Testis (tissue), 3 donors: ENCODE data around the gene SLC9A9. TPM values are rescaled to one million over a fixed set of nuclear protein-coding genes. Genes with fewer than 3 reads are reported as not detected.

Experiments
- DNase-seq: peaks from one replicate; pipeline ENCODE4 v3.0.0-alpha.2; 2019
- H3K27ac ChIP-seq, 2 donors: fragments of 200-600 bp; sonication (generic); one replicate each; pipeline ENCODE4 v1.5.1; 2019
- H3K27me3 ChIP-seq: fragments of 200-600 bp; sonication (generic); one replicate; pipeline ENCODE4 v1.5.1; 2019
- H3K36me3 ChIP-seq: fragments of 200-600 bp; sonication (generic); one replicate; pipeline ENCODE4 v1.5.1; 2017; ENCODE audit warnings: low read depth; ENCODE audit errors: missing control alignments
- H3K4me1 ChIP-seq: fragments of 200-600 bp; sonication (generic); one replicate; pipeline ENCODE4 v1.5.1; 2019
- H3K4me3 ChIP-seq, 2 donors: fragments of 200-600 bp; sonication (generic); one replicate each; pipeline ENCODE4 v1.5.1; 2017 to 2019
- H3K9me3 ChIP-seq: fragments of 200-600 bp; sonication (generic); one replicate; pipeline ENCODE4 v1.5.1; 2017
- POLR2A ChIP-seq: fragments of 450-650 bp; IDR thresholded peaks from one replicate; pipeline ENCODE4 v1.6.1; 2017; ENCODE audit warnings: antibody characterized with exemption, mild to moderate bottlenecking, moderate library complexity
- WGBS, 2 donors: methylation state at CpG; one replicate each; pipeline ENCODE4 v1.1.5; 2018; 5-methylcytosine and 5-hydroxymethylcytosine counted together
- intact Hi-C: fragments of 100-400 bp; cut with DNase I; formaldehyde crosslinking; loops from one replicate; pipeline ENCODE4 v1.15.1; 2023; ENCODE audit warnings: low total_unique reads
- polyA plus RNA-seq: library from polyadenylated mRNA; stranded (reverse); fragments of 350-450 nt; fragmentation: Illumina TruSeq; extraction: RNeasy Lipid Tissue Mini Kit (QIAGEN cat#74804); gene quantifications from one replicate; pipeline ENCODE4 v1.2.3, GENCODE V29; 2014; ENCODE audit warnings: low read depth, low replicate concordance; ENCODE audit not compliant: insufficient read depth
- total RNA-seq, 2 donors: library from RNA; depleted of rRNA; stranded (reverse); fragments of >200 nt; gene quantifications; one replicate each; pipeline ENCODE4 v1.2.3, GENCODE V29; 2016
- TF ChIP-seq, protein P1 (sequence below), 3 experiments: fragments of 450-650 bp in 2 of 3; fragments of 200-600 bp in 1 of 3; sonication (generic) in 1 of 3; IDR thresholded peaks; one replicate each; pipeline ENCODE4 v1.5.1; 2016 to 2019; ENCODE audit warnings: antibody characterized with exemption in 3 of 3, mild to moderate bottlenecking in 2 of 3, moderate library complexity in 1 of 3

SLC9A9 gene
- total and polyA plus RNA-seq, 3 donors from 2014 or later = 2.7 to 6.6 (median 4.3) TPM

- Histone ChIP-seq H3K4me1 (no peaks in the 10 kb centered on the region), H3K27me3 (no peaks in the 10 kb centered on the region), H3K36me3 (no peaks in the 10 kb centered on the region), H3K9me3 (no peaks in the 10 kb centered on the region), H3K4me3 (no peak overlapping the region), H3K27ac (no peak overlapping the region)
- 17 to 37% methylated on average over 19 of the region's 19 CpGs for WGBS, 2 donors
- DNase-seq = no peak
- intact Hi-C loops = no loop called here
- TF ChIP-seq, protein P1, sequence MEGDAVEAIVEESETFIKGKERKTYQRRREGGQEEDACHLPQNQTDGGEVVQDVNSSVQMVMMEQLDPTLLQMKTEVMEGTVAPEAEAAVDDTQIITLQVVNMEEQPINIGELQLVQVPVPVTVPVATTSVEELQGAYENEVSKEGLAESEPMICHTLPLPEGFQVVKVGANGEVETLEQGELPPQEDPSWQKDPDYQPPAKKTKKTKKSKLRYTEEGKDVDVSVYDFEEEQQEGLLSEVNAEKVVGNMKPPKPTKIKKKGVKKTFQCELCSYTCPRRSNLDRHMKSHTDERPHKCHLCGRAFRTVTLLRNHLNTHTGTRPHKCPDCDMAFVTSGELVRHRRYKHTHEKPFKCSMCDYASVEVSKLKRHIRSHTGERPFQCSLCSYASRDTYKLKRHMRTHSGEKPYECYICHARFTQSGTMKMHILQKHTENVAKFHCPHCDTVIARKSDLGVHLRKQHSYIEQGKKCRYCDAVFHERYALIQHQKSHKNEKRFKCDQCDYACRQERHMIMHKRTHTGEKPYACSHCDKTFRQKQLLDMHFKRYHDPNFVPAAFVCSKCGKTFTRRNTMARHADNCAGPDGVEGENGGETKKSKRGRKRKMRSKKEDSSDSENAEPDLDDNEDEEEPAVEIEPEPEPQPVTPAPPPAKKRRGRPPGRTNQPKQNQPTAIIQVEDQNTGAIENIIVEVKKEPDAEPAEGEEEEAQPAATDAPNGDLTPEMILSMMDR (IDR thresholded peaks at IDR 0.05) = no peak
- TF ChIP-seq POLR2A = no peak
Measured at GRCh38 chr3:143329567-143330211, 518.6 kb downstream of the SLC9A9 start.

DNA sequence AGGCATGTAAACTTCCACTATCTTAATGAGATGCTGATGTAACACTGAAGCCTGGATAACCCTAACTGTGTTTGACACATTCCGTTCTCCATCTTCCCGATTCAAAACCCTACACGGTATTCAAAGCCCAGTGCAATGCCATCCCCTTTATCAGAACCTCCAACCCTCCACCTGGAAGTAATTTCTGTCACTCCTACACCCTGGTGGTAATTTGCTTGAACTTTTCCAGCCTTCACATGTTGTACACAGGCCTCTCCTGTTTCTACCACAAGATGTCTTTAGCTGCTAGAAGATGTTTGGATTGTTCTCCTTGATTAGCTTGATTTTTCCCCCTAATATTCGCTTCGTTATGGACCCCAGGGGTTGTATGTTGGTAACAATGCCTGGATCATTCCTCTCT lies 519.8 kb downstream of the SLC9A9 start:
- no peak for DNase-seq
- Histone ChIP-seq H3K4me3 (no peak overlapping the region), H3K9me3 (no peaks in the 10 kb centered on the region), H3K36me3 (no peaks in the 10 kb centered on the region), H3K27me3 (no peaks in the 10 kb centered on the region), H3K27ac (no peak overlapping the region), H3K4me1 (no peaks in the 10 kb centered on the region)
- intact Hi-C loops = no loop called here
- WGBS, 2 donors = 78 to 86% methylated on average over 5 of the region's 5 CpGs
- TF ChIP-seq, protein P1 (IDR thresholded peaks at IDR 0.05) = no peak
- TF ChIP-seq POLR2A = no peak

GRCh38 chr3:143326983-143327778 lies 521.1 kb downstream of the SLC9A9 start:
- no peak overlapping the region for H3K4me3 ChIP-seq
- TF ChIP-seq, protein P1 (IDR thresholded peaks at IDR 0.05) = no peak
- TF ChIP-seq POLR2A = no peak
- H3K9me3 ChIP-seq = no peaks in the 10 kb centered on the region
- WGBS, 2 donors = 93 to 100% methylated on average over 1 of the region's 1 CpG
- no peaks in the 10 kb centered on the region for H3K36me3 ChIP-seq
- no peak for DNase-seq
- no peaks in the 10 kb centered on the region for H3K4me1 ChIP-seq
- no peak overlapping the region for H3K27ac ChIP-seq
- intact Hi-C loops = no loop called here
- H3K27me3 ChIP-seq = no peaks in the 10 kb centered on the region

DNA sequence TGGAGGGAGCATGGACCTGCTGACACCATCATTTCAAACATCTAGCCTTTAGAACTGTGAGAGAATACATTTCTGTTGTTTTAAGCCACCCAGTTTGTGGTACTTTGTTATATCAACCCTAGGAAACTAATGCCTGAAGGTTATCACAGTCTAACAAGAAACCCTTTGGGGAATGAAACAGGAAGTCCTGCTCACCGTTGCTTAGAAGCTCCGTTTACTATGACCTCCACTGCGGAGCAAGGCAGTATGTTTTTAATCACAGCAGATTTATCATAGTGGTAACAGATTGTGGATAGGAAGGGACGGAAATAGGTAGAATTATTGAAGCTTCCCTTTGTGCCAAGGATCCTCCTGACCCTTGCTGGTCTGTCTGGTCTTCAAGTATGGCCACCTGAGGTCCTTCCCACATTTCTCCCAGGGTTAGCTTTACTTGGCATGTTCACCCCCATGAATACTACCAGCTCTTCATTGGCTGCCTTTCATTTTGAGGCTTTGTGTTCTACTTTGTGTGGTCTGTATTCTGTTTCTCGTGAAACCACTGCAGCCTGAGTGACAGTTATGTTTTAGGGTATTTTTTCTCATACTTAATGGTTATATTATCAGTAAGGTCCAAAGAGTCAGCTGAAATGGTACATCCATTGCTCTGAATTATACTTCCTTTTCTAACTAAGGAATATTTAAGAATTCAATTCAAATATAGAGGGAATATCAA lies 527.1 kb downstream of the SLC9A9 start:
- Histone ChIP-seq H3K27ac (no peak overlapping the region), H3K9me3 (no peaks in the 10 kb centered on the region), H3K27me3 (no peaks in the 10 kb centered on the region), H3K36me3 (no peaks in the 10 kb centered on the region), H3K4me1 (no peaks in the 10 kb centered on the region), H3K4me3 (no peak overlapping the region)
- WGBS, 2 donors = 69 to 81% methylated on average over 5 of the region's 5 CpGs
- TF ChIP-seq, protein P1 (IDR thresholded peaks at IDR 0.05) = no peak
- TF ChIP-seq POLR2A = no peak
- DNase-seq = no peak
- intact Hi-C loops = no loop called here
